ENCODE measurements around the gene RTN4RL2.

The RTN4RL2 gene

DNA sequence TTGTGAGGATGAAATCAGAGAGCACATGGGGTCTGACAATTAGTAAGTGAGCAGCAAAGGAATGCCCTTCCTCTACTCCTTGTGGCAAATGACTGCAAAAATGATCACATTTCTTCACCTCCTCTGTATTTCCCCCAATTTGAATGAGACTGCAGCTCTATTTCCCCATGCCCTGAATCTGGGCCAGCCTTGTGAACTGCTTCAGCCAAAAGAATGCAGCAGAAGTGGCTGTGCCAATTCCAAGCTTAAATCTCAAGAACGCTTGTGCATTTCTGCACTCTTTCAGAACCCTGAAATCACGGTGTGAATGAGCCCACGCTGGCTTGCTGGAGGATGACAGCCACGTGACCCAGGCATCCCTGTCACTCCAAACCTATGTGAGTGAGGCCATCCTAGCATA, 43.3 kb upstream of the RTN4RL2 start:
- Histone ChIP-seq H4K20me1 (ENCODE audit: insufficient read depth) (no peaks in the 10 kb centered on the region), H3K79me2 (ENCODE audit: insufficient read depth, low read depth) (no peaks in the 10 kb centered on the region), H3K27me3 (ENCODE audit: insufficient read depth, low read depth) (no peaks in the 10 kb centered on the region), H3K4me2 (no peak overlapping the region), H2AFZ (ENCODE audit: low read depth) (no peak overlapping the region), H3K27ac (no peak overlapping the region), H3K4me3 (IDR thresholded peaks at IDR 0.05; ENCODE audit: insufficient read depth, low read depth, low read length) (no peak overlapping the region), H3K4me1 (ENCODE audit: low read depth, poor library complexity, severe bottlenecking) (no peaks in the 10 kb centered on the region), H3K9ac (no peak overlapping the region), H3K36me3 (ENCODE audit: insufficient read depth) (no peaks in the 10 kb centered on the region)
- TF ChIP-seq, protein P1, sequence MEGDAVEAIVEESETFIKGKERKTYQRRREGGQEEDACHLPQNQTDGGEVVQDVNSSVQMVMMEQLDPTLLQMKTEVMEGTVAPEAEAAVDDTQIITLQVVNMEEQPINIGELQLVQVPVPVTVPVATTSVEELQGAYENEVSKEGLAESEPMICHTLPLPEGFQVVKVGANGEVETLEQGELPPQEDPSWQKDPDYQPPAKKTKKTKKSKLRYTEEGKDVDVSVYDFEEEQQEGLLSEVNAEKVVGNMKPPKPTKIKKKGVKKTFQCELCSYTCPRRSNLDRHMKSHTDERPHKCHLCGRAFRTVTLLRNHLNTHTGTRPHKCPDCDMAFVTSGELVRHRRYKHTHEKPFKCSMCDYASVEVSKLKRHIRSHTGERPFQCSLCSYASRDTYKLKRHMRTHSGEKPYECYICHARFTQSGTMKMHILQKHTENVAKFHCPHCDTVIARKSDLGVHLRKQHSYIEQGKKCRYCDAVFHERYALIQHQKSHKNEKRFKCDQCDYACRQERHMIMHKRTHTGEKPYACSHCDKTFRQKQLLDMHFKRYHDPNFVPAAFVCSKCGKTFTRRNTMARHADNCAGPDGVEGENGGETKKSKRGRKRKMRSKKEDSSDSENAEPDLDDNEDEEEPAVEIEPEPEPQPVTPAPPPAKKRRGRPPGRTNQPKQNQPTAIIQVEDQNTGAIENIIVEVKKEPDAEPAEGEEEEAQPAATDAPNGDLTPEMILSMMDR (conservative IDR thresholded peaks at IDR 0.05; ENCODE audit: low read depth, low read length), result no peak

DNA sequence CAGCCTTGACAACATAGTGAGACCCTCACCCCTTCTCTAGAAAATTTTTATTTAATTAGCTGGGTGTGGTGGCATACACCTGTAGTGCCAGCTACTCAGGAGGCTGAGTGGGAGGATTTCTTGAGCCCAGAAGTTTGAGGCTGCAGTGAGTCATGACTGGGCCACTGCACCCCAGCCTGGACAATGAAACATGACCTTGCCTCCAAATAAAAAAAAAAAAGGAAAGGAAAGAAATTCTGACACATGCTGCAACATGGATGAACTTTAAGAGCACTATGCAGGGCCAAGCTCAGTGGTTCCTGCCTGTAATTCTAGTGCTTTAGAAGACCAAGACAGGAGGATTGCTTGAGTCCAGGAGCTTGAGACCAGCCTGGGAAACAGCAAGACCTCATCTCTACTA, 42.2 kb upstream of the RTN4RL2 start:
- H3K4me1 ChIP-seq (ENCODE audit: low read depth, poor library complexity, severe bottlenecking), result no peaks in the 10 kb centered on the region
- H3K4me3 ChIP-seq (IDR thresholded peaks at IDR 0.05; ENCODE audit: insufficient read depth, low read depth, low read length), result no peak overlapping the region
- no peak overlapping the region for H3K9ac ChIP-seq
- no peak overlapping the region for H3K27ac ChIP-seq
- TF ChIP-seq, protein P1 (conservative IDR thresholded peaks at IDR 0.05; ENCODE audit: low read depth, low read length), result no peak
- H4K20me1 ChIP-seq (ENCODE audit: insufficient read depth), result no peaks in the 10 kb centered on the region
- H3K79me2 ChIP-seq (ENCODE audit: insufficient read depth, low read depth), result no peaks in the 10 kb centered on the region
- H2AFZ ChIP-seq (ENCODE audit: low read depth), result no peak overlapping the region
- no peaks in the 10 kb centered on the region for H3K36me3 ChIP-seq (ENCODE audit: insufficient read depth)
- no peak overlapping the region for H3K4me2 ChIP-seq
- H3K27me3 ChIP-seq (ENCODE audit: insufficient read depth, low read depth), result no peaks in the 10 kb centered on the region

DNA sequence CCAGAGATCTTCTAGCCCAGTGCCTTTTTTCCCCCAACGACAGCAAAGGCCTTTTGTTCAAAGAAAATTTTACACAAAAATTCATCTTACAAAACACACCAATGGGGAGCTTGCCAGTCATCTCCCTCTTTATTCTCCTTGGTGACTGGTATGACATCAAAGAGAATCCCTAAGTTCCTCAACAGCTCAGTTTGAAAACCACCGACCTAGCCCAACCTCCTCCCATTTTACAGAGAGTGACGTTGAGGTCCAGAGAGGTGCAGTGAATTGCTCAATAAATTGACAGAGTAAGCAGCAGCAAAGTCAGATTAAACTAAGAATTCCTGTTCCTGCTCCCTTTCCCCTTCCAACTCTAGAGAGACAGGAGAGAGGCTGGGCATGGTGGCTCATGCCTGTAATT, 41.2 kb upstream of the RTN4RL2 start:
- no peak overlapping the region for H3K4me2 ChIP-seq
- no peaks in the 10 kb centered on the region for H3K27me3 ChIP-seq (ENCODE audit: insufficient read depth, low read depth)
- no peaks in the 10 kb centered on the region for H3K4me1 ChIP-seq (ENCODE audit: low read depth, poor library complexity, severe bottlenecking)
- no peaks in the 10 kb centered on the region for H3K79me2 ChIP-seq (ENCODE audit: insufficient read depth, low read depth)
- no peak overlapping the region for H2AFZ ChIP-seq (ENCODE audit: low read depth)
- H4K20me1 ChIP-seq (ENCODE audit: insufficient read depth), result no peaks in the 10 kb centered on the region
- H3K36me3 ChIP-seq (ENCODE audit: insufficient read depth), result no peaks in the 10 kb centered on the region
- no peak overlapping the region for H3K27ac ChIP-seq
- H3K4me3 ChIP-seq (IDR thresholded peaks at IDR 0.05; ENCODE audit: insufficient read depth, low read depth, low read length), result no peak overlapping the region
- H3K9ac ChIP-seq, result no peak overlapping the region
- TF ChIP-seq, protein P1 (conservative IDR thresholded peaks at IDR 0.05; ENCODE audit: low read depth, low read length), result no peak

DNA sequence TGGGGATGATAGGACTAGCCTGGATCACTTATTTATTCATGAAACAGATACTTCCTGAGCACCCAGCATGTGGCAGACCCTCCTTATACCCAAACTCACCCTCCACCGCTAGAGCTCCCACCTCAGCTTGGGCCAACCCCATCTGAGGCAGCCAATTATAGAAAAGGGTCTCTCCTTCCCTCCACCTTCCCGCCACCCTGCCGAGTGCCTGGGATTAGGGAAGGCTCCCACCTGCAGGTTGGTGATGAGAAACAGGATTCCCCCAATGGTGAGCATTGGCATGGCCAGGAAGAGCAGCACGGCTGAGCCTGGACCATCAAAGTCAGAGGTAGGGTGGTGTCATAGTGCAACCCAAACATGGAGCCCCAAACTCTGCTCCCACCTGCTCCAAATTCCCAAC, 39.3 kb upstream of the RTN4RL2 start:
- Histone ChIP-seq H3K4me3 (IDR thresholded peaks at IDR 0.05; ENCODE audit: insufficient read depth, low read depth, low read length) (no peak overlapping the region), H3K9ac (no peak overlapping the region), H3K4me2 (no peak overlapping the region), H3K27me3 (ENCODE audit: insufficient read depth, low read depth) (no peaks in the 10 kb centered on the region), H3K36me3 (ENCODE audit: insufficient read depth) (no peaks in the 10 kb centered on the region), H4K20me1 (ENCODE audit: insufficient read depth) (no peaks in the 10 kb centered on the region), H2AFZ (ENCODE audit: low read depth) (no peak overlapping the region), H3K27ac (no peak overlapping the region), H3K4me1 (ENCODE audit: low read depth, poor library complexity, severe bottlenecking) (no peaks in the 10 kb centered on the region), H3K79me2 (ENCODE audit: insufficient read depth, low read depth) (no peaks in the 10 kb centered on the region)
- TF ChIP-seq, protein P1 (conservative IDR thresholded peaks at IDR 0.05; ENCODE audit: low read depth, low read length), result no peak

DNA sequence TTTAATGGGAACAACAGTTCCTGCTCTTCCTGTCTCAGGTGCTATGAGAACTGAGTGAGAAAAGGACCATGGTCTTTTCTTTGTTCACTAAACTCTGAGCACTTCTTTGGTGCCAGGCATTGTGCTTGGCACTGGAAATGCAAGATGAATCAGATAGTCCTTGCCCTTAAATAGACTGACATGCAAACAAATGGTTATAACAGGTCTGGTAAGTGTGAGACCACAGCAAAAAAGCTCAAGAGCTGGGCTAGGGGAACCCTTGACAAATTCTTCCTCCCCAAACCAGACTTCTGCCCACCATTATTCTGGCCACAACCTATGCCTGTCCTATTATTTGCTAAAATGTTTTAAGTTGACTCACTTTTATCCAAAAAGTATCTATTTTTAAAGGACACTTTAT, 38.5 kb upstream of the RTN4RL2 start:
- Histone ChIP-seq H3K27ac (no peak overlapping the region), H3K4me2 (no peak overlapping the region), H2AFZ (ENCODE audit: low read depth) (no peak overlapping the region), H3K36me3 (ENCODE audit: insufficient read depth) (no peaks in the 10 kb centered on the region), H4K20me1 (ENCODE audit: insufficient read depth) (no peaks in the 10 kb centered on the region), H3K4me1 (ENCODE audit: low read depth, poor library complexity, severe bottlenecking) (no peaks in the 10 kb centered on the region), H3K9ac (no peak overlapping the region), H3K79me2 (ENCODE audit: insufficient read depth, low read depth) (no peaks in the 10 kb centered on the region), H3K27me3 (ENCODE audit: insufficient read depth, low read depth) (no peaks in the 10 kb centered on the region), H3K4me3 (IDR thresholded peaks at IDR 0.05; ENCODE audit: insufficient read depth, low read depth, low read length) (no peak overlapping the region)
- TF ChIP-seq, protein P1 (conservative IDR thresholded peaks at IDR 0.05; ENCODE audit: low read depth, low read length), result no peak

Measured in KMS-11 (cell line).